Measurements from ENCODE around the gene PRDM5. TPM values are rescaled to one million over a fixed set of nuclear protein-coding genes. Genes with fewer than 3 reads are reported as not detected.

The PRDM5 gene
- total and polyA plus RNA-seq, 9 of the 15 experiments (the other 6 are each of a cell fraction or from before 2014, with no cell fraction given) = not detected

DNA sequence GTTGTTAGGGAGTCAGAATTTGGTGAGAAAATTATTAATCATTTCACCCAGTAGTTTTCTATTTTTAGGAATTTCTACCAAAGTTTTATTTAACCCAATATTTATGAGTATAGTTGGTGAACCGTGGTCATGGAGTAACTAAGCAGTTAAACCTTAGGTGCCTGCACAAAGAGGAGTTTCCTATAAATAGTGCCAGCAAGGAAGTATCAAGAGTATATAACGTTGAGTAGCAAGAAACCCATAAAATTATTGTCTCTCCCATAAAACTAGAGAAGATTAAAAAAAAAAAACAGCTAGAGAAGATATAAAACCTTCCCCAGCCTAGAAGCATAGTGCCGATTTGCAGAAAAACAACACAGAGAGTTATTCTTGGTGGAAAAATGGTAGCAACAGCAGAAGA lies 158.9 kb downstream of the PRDM5 start:
- H3K4me1 ChIP-seq (replicated peaks in 1 of 2; ENCODE audit: control insufficient read depth in 2 of 2, insufficient read depth in 2 of 2, low read length in 2 of 2) = no peaks in the 10 kb centered on the region
- no peak for DNase-seq (ENCODE audit: extremely low read depth in 1 of 4, low spot score in 3 of 4)
- no peaks in the 10 kb centered on the region for H3K36me3 ChIP-seq (ENCODE audit: control insufficient read depth, insufficient read depth, low read length)
- H3K4me2 ChIP-seq (ENCODE audit: insufficient read depth, low read length) = no peak overlapping the region
- H3K79me2 ChIP-seq (ENCODE audit: control insufficient read depth, insufficient read depth, low read length) = no peaks in the 10 kb centered on the region
- H3K4me3 ChIP-seq = no peak overlapping the region
- 0% methylated on average over 3 of the region's 3 CpGs for WGBS (ENCODE audit: insufficient coverage, low coverage, missing lambda C conversion rate)
- no peak overlapping the region for H3K27ac ChIP-seq (ENCODE audit: extremely low read depth, low read depth, low read length)
- CTCF ChIA-PET (ENCODE audit: low intra/inter-chr PET ratio) = no interaction called here
- FAIRE-seq = no peak
- POLR2A ChIA-PET = no interaction called here
- intact Hi-C loops (cut with micrococcal nuclease) (no loop called here), in situ Hi-C loops (cut with MboI) (no loop called here)
- no peaks in the 10 kb centered on the region for H3K9me3 ChIP-seq (replicated peaks; ENCODE audit: control insufficient read depth, insufficient read depth, low read depth, low read length)
- no peak for ATAC-seq
- no peaks in the 10 kb centered on the region for H3K9me1 ChIP-seq (ENCODE audit: control insufficient read depth, insufficient read depth, low read length)
- BruUV-seq (replicated peaks) = no TSS peak
- no peak overlapping the region for H3K9ac ChIP-seq (ENCODE audit: insufficient read depth in 1 of 2, low read depth in 2 of 2, low read length in 2 of 2)
- no peaks in the 10 kb centered on the region for H4K20me1 ChIP-seq (replicated peaks; ENCODE audit: control insufficient read depth, insufficient read depth, low read length)
- H3K27me3 ChIP-seq (ENCODE audit: control insufficient read depth in 2 of 2, insufficient read depth in 2 of 2, low read length in 2 of 2) = no peaks in the 10 kb centered on the region
- H2AFZ ChIP-seq (ENCODE audit: low read depth, low read length) = no peak overlapping the region
- TF ChIP-seq SREBF2 (CRISPR knock-in tag; IDR thresholded peaks at IDR 0.05) = no peak
- TF ChIP-seq, protein P1, sequence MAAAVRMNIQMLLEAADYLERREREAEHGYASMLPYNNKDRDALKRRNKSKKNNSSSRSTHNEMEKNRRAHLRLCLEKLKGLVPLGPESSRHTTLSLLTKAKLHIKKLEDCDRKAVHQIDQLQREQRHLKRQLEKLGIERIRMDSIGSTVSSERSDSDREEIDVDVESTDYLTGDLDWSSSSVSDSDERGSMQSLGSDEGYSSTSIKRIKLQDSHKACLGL (CRISPR knock-in tag; IDR thresholded peaks at IDR 0.05; ENCODE audit: borderline replicate concordance, poor library complexity, severe bottlenecking) = no peak
- TF ChIP-seq ZNF408 (CRISPR knock-in tag; IDR thresholded peaks at IDR 0.05; ENCODE audit: low read depth) = no peak
- TF ChIP-seq, protein P2, sequence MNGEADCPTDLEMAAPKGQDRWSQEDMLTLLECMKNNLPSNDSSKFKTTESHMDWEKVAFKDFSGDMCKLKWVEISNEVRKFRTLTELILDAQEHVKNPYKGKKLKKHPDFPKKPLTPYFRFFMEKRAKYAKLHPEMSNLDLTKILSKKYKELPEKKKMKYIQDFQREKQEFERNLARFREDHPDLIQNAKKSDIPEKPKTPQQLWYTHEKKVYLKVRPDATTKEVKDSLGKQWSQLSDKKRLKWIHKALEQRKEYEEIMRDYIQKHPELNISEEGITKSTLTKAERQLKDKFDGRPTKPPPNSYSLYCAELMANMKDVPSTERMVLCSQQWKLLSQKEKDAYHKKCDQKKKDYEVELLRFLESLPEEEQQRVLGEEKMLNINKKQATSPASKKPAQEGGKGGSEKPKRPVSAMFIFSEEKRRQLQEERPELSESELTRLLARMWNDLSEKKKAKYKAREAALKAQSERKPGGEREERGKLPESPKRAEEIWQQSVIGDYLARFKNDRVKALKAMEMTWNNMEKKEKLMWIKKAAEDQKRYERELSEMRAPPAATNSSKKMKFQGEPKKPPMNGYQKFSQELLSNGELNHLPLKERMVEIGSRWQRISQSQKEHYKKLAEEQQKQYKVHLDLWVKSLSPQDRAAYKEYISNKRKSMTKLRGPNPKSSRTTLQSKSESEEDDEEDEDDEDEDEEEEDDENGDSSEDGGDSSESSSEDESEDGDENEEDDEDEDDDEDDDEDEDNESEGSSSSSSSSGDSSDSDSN (IDR thresholded peaks at IDR 0.05; ENCODE audit: borderline replicate concordance in 1 of 2, low read depth in 2 of 2, low read length in 2 of 2) = no peak
- TF ChIP-seq, protein P3, sequence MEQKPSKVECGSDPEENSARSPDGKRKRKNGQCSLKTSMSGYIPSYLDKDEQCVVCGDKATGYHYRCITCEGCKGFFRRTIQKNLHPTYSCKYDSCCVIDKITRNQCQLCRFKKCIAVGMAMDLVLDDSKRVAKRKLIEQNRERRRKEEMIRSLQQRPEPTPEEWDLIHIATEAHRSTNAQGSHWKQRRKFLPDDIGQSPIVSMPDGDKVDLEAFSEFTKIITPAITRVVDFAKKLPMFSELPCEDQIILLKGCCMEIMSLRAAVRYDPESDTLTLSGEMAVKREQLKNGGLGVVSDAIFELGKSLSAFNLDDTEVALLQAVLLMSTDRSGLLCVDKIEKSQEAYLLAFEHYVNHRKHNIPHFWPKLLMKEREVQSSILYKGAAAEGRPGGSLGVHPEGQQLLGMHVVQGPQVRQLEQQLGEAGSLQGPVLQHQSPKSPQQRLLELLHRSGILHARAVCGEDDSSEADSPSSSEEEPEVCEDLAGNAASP (IDR thresholded peaks at IDR 0.05) = no peak
- no peak for TF ChIP-seq PCBP1 (IDR thresholded peaks at IDR 0.05; ENCODE audit: low read depth, low read length, poor library complexity, severe bottlenecking)
- TF ChIP-seq, protein P4, sequence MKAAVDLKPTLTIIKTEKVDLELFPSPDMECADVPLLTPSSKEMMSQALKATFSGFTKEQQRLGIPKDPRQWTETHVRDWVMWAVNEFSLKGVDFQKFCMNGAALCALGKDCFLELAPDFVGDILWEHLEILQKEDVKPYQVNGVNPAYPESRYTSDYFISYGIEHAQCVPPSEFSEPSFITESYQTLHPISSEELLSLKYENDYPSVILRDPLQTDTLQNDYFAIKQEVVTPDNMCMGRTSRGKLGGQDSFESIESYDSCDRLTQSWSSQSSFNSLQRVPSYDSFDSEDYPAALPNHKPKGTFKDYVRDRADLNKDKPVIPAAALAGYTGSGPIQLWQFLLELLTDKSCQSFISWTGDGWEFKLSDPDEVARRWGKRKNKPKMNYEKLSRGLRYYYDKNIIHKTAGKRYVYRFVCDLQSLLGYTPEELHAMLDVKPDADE (conservative IDR thresholded peaks at IDR 0.05; ENCODE audit: control insufficient read depth, low read depth, low read length) = no peak
- TF ChIP-seq, protein P5, sequence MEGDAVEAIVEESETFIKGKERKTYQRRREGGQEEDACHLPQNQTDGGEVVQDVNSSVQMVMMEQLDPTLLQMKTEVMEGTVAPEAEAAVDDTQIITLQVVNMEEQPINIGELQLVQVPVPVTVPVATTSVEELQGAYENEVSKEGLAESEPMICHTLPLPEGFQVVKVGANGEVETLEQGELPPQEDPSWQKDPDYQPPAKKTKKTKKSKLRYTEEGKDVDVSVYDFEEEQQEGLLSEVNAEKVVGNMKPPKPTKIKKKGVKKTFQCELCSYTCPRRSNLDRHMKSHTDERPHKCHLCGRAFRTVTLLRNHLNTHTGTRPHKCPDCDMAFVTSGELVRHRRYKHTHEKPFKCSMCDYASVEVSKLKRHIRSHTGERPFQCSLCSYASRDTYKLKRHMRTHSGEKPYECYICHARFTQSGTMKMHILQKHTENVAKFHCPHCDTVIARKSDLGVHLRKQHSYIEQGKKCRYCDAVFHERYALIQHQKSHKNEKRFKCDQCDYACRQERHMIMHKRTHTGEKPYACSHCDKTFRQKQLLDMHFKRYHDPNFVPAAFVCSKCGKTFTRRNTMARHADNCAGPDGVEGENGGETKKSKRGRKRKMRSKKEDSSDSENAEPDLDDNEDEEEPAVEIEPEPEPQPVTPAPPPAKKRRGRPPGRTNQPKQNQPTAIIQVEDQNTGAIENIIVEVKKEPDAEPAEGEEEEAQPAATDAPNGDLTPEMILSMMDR (IDR thresholded peaks at IDR 0.05 in 2 of 3, conservative IDR thresholded peaks at IDR 0.05 in 1 of 3; ENCODE audit: insufficient read depth in 2 of 3, low read depth in 1 of 3, low read length in 3 of 3) = no peak
